Sciatic nerve (tissue), 2 donors: Measurements from ENCODE around the gene SLC4A1. TPM values are rescaled to one million over a fixed set of nuclear protein-coding genes. Genes with fewer than 3 reads are reported as not detected.

ENCODE experiments used
- ATAC-seq: fragments of 200-7000 bp; cut with Tn5 transposase; one replicate; pipeline ENCODE4 v1.9.1; 2020; ENCODE audit warnings: mild to moderate bottlenecking, moderate library complexity
- DNase-seq: peaks from one replicate; pipeline ENCODE4 v3.0.0-alpha.2; 2020; ENCODE audit warnings: low spot score
- intact Hi-C: fragments of 100-400 bp; cut with DNase I; formaldehyde crosslinking; loops from one replicate; pipeline ENCODE4 v1.14.2; 2022
- total RNA-seq: library from RNA; stranded (reverse); fragmentation: NEBNext Ultra II Directional; extraction: Animal tissue kit (Norgen Biotek cat#: 25700); gene quantifications from one replicate; pipeline ENCODE4 v1.2.1, GENCODE V29; 2021
- donor health status: DM: no; HTN: no; CAD: no.
- donor health status: DM: no; HTN: no; CAD: no.

The SLC4A1 gene
- 47.6 TPM for total RNA-seq

GRCh38 chr17:44267818-44268490 lies at the start of gene SLC4A1:
Gene SLC4A1, minus strand, starts transcription at chr17:44268135. Its CDS starts 5,269 bp downstream, at chr17:44262866.
- DNase-seq (no peak), ATAC-seq (no peak)
- intact Hi-C loops: no loop called here

GRCh38 chr17:44317545-44317944 lies 49.6 kb upstream of the SLC4A1 start:
- ATAC-seq (no peak), DNase-seq (no peak)
- intact Hi-C loops: no loop called here

DNA sequence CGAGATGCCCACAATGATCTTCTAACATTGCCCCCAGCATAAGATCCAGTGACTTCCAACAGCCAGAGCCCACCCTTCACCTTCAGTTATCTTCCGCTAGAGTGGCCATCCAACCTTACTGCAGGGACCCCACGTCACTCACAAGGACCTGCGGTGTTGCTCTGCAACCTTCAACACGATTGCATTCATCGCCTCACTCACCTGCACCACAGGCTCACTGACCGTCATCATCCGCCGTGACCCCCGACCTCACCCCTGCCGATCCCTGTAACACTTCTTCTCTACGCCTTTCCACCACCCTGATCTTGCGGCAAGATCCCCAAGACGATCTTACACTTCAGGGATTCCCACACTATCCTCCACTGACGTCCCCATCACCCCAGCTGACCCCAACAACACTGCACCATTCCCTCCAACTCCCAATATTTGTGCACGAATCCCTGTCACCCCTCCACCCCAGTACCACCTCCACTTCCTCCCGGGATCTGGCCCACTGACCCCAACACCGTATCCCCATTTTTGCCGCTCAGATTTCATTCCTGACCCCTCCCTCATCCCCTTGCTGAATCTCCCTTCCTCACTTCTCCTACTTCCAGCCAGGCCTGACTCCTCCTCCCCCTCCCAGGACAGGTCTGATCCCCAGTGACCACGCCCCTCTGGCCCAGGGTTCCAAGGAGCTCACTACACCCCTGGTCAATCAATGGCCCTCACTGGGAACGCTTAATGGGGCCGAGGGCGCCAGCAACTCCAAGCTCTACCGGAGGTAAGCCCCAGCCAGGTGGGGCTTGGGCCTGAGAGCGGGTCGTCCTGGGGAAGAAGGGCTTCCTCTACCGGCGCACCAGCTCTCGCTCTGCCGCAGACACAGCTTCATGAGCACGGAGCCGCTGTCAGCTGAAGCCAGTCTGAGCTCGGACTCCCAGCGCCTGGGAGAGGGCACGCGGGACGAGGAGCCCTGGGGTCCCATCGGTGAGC lies 48.1 kb upstream of the SLC4A1 start:
- intact Hi-C loops: no loop called here
- no peak for DNase-seq
- no peak for ATAC-seq

DNA sequence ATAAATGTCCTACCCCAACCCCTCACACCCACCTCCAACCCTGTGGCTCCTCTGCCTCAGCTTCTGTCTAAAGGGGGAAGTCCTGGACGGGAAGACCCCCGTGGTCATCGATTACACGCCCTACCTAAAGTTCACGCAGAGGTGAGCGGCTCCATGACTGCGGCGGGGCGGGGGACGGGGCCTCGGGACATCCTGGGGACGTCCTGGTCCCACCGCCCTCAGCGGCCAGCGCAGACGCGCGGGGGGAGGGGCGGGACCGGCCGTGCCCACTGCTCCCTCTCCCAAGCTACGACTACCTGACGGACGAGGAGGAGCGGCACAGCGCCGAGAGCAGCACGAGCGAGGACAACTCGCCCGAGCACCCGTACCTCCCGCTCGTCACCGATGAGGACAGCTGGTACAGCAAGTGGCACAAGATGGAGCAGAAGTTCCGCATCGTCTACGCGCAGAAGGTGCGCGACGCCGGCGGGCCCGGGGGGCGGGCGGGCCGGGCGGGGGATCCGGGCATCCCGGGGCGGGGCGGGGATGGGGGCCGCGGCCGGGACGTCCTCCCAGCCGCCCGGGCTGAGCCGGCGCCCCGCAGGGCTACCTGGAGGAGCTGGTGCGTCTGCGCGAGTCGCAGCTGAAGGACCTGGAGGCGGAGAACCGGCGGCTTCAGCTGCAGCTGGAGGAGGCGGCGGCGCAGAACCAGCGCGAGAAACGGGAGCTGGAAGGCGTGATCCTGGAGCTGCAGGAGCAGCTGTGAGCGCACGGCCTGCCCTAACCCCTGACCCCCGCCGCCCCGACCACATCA lies 47.1 kb upstream of the SLC4A1 start:
- ATAC-seq (no peak), DNase-seq (no peak)
- intact Hi-C loops: loop anchor here (5.0 kb wide), 1 partner anchor 1238 kb away; no protein-coding TSS in a partner anchor

DNA sequence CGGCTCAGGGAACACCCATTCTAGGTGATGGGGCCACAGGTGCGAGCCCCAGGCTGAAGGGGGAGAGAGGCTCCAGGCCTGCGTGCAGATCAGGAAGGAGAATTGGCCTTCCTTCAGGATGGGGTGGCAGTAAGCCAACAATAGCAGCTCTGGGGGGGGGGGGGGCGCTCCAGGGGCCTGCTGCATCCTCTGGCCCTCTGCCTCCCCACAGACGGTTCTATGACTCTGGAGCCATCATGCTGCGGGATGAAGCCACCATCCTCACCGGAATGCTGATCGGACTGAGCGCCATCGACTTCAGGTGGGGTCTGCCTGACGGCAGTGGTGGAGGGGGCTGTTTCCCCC lies 46.6 kb upstream of the SLC4A1 start:
- no peak for ATAC-seq
- intact Hi-C loops: loop anchor here (5.0 kb wide), 1 partner anchor 1237 kb away; no protein-coding TSS in a partner anchor
- no peak for DNase-seq

DNA sequence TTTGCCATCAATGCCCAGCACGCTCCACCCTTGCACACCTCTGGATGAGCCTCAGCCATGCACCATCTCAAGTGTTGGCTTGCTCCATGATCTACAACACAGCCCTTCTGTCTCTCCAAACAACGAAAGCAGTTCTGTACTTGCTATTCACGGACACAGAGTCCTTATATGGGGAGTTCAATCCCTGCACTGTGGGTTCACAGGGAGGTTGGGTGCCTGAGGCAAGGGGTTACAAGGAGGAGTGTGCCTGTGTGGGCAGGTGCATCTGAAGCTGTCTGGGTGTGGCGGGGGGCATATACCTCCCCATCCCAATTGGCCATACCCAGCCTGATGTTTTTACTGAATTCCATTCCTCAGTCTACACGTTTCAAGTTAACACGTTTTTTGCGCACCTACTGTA lies 46.1 kb upstream of the SLC4A1 start:
- DNase-seq: no peak
- intact Hi-C loops: loop anchor here (5.0 kb wide), 1 partner anchor 1237 kb away; no protein-coding TSS in a partner anchor
- no peak for ATAC-seq

GRCh38 chr17:44312396-44313104 lies 44.6 kb upstream of the SLC4A1 start:
- ATAC-seq: no peak
- intact Hi-C loops: loop anchor here (5.0 kb wide), 1 partner anchor 1235 kb away; no protein-coding TSS in a partner anchor
- DNase-seq: no peak

DNA sequence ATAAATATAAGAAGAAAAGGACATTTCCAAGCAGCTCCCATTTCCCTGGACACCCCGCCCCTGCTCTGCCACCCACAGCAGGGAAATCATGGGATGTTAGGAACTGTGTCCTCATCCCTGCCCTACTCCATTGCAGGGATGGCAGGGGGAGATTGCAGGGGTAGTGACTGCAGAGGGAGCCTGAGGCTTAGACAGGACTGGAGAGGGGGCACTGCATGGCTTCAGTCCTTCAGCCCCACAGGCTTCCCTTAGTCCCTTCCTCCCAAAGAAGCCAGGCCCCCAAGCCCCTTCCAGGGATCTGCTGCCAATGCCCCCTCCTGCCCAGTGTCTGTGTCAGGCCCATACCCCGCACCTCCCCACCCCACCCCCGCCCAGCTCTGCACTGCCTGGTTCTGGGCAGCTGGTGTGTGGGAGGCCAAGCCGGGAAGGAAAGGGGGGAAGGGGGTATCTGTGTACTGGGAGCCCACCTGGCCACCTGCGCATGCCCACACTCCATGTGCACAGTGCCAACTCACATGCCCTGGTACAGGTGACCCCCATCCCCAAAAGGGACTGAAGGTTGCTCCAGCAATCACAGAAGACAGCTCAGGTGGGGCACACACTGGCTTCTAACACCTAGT lies 43.7 kb upstream of the SLC4A1 start:
- ATAC-seq: no peak
- intact Hi-C loops: loop anchor here (5.0 kb wide), 1 partner anchor 1234 kb away; no protein-coding TSS in a partner anchor

GRCh38 chr17:44310609-44311376 lies 42.9 kb upstream of the SLC4A1 start:
- ATAC-seq (no peak), DNase-seq (no peak)
- intact Hi-C loops: loop anchor here (5.0 kb wide), 1 partner anchor 1233 kb away; no protein-coding TSS in a partner anchor

More for the DNA sequence above, 43.7 kb upstream of the SLC4A1 start:
- no peak for DNase-seq

DNA sequence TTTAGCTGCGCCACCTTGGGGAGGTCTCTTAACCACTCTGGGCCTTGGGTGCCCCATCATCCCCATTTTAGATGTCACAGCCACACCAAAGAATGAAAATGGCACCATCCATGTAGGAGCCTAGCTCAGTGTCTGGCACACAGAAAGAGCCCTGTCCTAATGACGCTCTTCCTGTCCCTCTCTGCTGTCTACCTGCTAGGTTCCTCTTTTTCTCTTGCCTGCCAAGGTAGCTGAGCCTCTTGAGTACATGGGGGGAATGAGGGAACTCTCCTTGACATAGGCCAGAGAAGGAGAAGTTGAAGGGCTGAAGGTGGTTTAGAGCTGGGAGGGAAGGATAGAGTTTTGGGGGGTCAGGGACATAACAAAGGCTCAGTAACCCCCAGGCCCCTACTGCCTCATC lies 42.3 kb upstream of the SLC4A1 start:
- intact Hi-C loops: loop anchor here (5.0 kb wide), 1 partner anchor 1233 kb away; no protein-coding TSS in a partner anchor
- ATAC-seq (no peak), DNase-seq (no peak)

GRCh38 chr17:44309472-44309871 lies 41.5 kb upstream of the SLC4A1 start:
- no peak for ATAC-seq
- DNase-seq: no peak
- intact Hi-C loops: no loop called here

- DNase-seq: no peak
- intact Hi-C loops: no loop called here
- ATAC-seq: peak; percentile 8
Observed at GRCh38 chr17:44308865-44309264, 40.9 kb upstream of the SLC4A1 start.

GRCh38 chr17:44308320-44308818 lies 40.4 kb upstream of the SLC4A1 start, which contains the start of gene RUNDC3A:
Gene RUNDC3A, plus strand, starts transcription at chr17:44308601. Its CDS starts 232 bp downstream, at chr17:44308833.
- ATAC-seq (peak; percentile 98), DNase-seq (peak; percentile 94)
- intact Hi-C loops: no loop called here

- DNase-seq (no peak), ATAC-seq (peak; percentile 77)
- intact Hi-C loops: no loop called here
Observed at GRCh38 chr17:44307387-44308186, 39.7 kb upstream of the SLC4A1 start.

GRCh38 chr17:44304651-44305050 lies 36.7 kb upstream of the SLC4A1 start:
- ATAC-seq (no peak), DNase-seq (no peak)
- intact Hi-C loops: no loop called here

DNA sequence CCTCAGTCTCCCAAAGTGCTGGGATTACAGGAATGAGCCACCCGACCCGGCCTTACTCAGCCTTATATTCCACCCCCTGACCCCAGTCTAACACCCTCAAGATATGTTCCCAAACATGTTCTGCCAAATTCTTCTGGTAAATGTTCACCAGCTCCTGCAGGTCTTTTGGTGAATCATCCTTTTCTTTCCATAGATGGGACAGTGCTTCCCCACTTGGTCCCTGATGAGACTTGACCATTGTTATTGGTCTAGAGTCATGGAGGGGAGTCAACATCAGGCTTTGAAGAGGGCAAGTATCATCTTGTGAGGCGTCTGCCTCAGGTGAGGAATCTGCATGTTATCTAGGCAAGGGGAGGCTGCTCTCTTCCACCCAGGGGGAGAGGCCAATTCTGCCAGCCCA lies 30.0 kb upstream of the SLC4A1 start:
- DNase-seq (no peak), ATAC-seq (no peak)
- intact Hi-C loops: no loop called here
